IPS-20b (cell line): ENCODE results near the gene FBLN1.
"Not testable (repeated sequence)": the region's sequence is repeated elsewhere in the genome, so short reads cannot be mapped to it uniquely, and the experiment has no call there.

Source experiments
- H3K27ac ChIP-seq: one replicate; pipeline ENCODE4 v1.5.1; 2013; ENCODE audit warnings: low read length
- H3K27me3 ChIP-seq: 2 replicates; pipeline ENCODE4 v1.6.1; 2013; ENCODE audit warnings: mild to moderate bottlenecking, low read length, inconsistent platforms; ENCODE audit not compliant: insufficient read depth
- H3K36me3 ChIP-seq: 2 replicates; pipeline ENCODE4 v1.6.1; 2013; ENCODE audit warnings: low read depth, mild to moderate bottlenecking, inconsistent platforms, low read length, moderate library complexity; ENCODE audit not compliant: insufficient read depth
- H3K4me1 ChIP-seq: 2 replicates; pipeline ENCODE4 v1.6.1; 2013; ENCODE audit warnings: mild to moderate bottlenecking, control low read depth, inconsistent platforms, low read length, moderate library complexity; ENCODE audit not compliant: insufficient read depth
- H3K4me3 ChIP-seq: 2 replicates; pipeline ENCODE4 v1.5.1; 2013; ENCODE audit warnings: mild to moderate bottlenecking, low read length, inconsistent platforms
- H3K9ac ChIP-seq: 2 replicates; pipeline ENCODE4 v1.6.1; 2013; ENCODE audit warnings: low read depth, mild to moderate bottlenecking, inconsistent platforms, low read length, moderate library complexity
- H3K9me3 ChIP-seq: 2 replicates; pipeline ENCODE4 v1.6.1; 2013; ENCODE audit warnings: mild to moderate bottlenecking, low read depth, low read length, inconsistent platforms; ENCODE audit not compliant: insufficient read depth

Gene FBLN1

GRCh38 chr22:45620706-45621105 lies 118.0 kb downstream of the FBLN1 start:
- Histone ChIP-seq H3K9me3 (no peaks in the 10 kb centered on the region), H3K27ac (no peak overlapping the region), H3K27me3 (no peaks in the 10 kb centered on the region; the same call in 1 of the 2 replicates), H3K36me3 (no peaks in the 10 kb centered on the region), H3K4me3 (no peak overlapping the region), H3K9ac (no peak overlapping the region), H3K4me1 (no peaks in the 10 kb centered on the region)

- no peak overlapping the region for H3K9ac ChIP-seq
- H3K9me3 ChIP-seq = no peaks in the 10 kb centered on the region
- no peaks in the 10 kb centered on the region for H3K36me3 ChIP-seq
- H3K27ac ChIP-seq = no peak overlapping the region
- no peaks in the 10 kb centered on the region for H3K4me1 ChIP-seq
- no peak overlapping the region for H3K4me3 ChIP-seq
- no peaks in the 10 kb centered on the region; the same call in 1 of the 2 replicates for H3K27me3 ChIP-seq
These were observed 119.3 kb downstream of the FBLN1 start for GRCh38 chr22:45621836-45622600.

GRCh38 chr22:45623464-45624145 lies 120.9 kb downstream of the FBLN1 start:
- H3K9ac ChIP-seq, H3K9me3 ChIP-seq, H3K27me3 ChIP-seq, H3K4me1 ChIP-seq, H3K4me3 ChIP-seq, H3K27ac ChIP-seq, H3K36me3 ChIP-seq: not testable (repeated sequence)

GRCh38 chr22:45626198-45626651 lies 123.5 kb downstream of the FBLN1 start:
- H3K9me3 ChIP-seq = no peaks in the 10 kb centered on the region
- H3K4me1 ChIP-seq = peaks cover 3% of the 10 kb centered on the region; the same call in 1 of the 2 replicates
- H3K9ac ChIP-seq = no peak overlapping the region
- H3K27me3 ChIP-seq = no peaks in the 10 kb centered on the region; the same call in 1 of the 2 replicates
- H3K27ac ChIP-seq = no peak overlapping the region
- H3K36me3 ChIP-seq = no peaks in the 10 kb centered on the region
- no peak overlapping the region for H3K4me3 ChIP-seq

- Histone ChIP-seq H3K36me3 (no peaks in the 10 kb centered on the region), H3K4me1 (peaks cover 10% of the 10 kb centered on the region; the same call in 1 of the 2 replicates), H3K4me3 (no peak overlapping the region), H3K9me3 (no peaks in the 10 kb centered on the region), H3K9ac (no peak overlapping the region), H3K27ac (no peak overlapping the region), H3K27me3 (0 out of 2 replicates have a peak, but pooled peaks cover 4% of the 10 kb centered on the region)
These were observed 125.0 kb downstream of the FBLN1 start for GRCh38 chr22:45627489-45628233.

GRCh38 chr22:45628515-45628914 lies 125.8 kb downstream of the FBLN1 start:
- Histone ChIP-seq H3K36me3 (no peaks in the 10 kb centered on the region), H3K9ac (no peak overlapping the region), H3K27ac (no peak overlapping the region), H3K27me3 (0 out of 2 replicates have a peak, but pooled peaks cover 4% of the 10 kb centered on the region), H3K4me3 (no peak overlapping the region), H3K9me3 (no peaks in the 10 kb centered on the region), H3K4me1 (peaks cover 17% of the 10 kb centered on the region; the same call in 1 of the 2 replicates)

- Histone ChIP-seq H3K4me1 (peaks cover 17% of the 10 kb centered on the region; the same call in 1 of the 2 replicates), H3K36me3 (no peaks in the 10 kb centered on the region), H3K27me3 (0 out of 2 replicates have a peak, but pooled peaks cover 4% of the 10 kb centered on the region), H3K27ac (no peak overlapping the region), H3K4me3 (no peak overlapping the region), H3K9ac (no peak overlapping the region), H3K9me3 (no peaks in the 10 kb centered on the region)
These were observed 126.9 kb downstream of the FBLN1 start for GRCh38 chr22:45629469-45630089.

- Histone ChIP-seq H3K4me3 (no peak overlapping the region), H3K4me1 (peaks cover 17% of the 10 kb centered on the region; the same call in 1 of the 2 replicates), H3K27me3 (0 out of 2 replicates have a peak, but pooled peaks cover 4% of the 10 kb centered on the region), H3K27ac (no peak overlapping the region), H3K9me3 (no peaks in the 10 kb centered on the region), H3K36me3 (no peaks in the 10 kb centered on the region), H3K9ac (no peak overlapping the region)
These were observed 127.8 kb downstream of the FBLN1 start for GRCh38 chr22:45630436-45630835.

- H3K4me3 ChIP-seq = no peak overlapping the region; the same call in 1 of the 2 replicates
- no peaks in the 10 kb centered on the region for H3K9me3 ChIP-seq
- 0 out of 2 replicates have a peak, but pooled peaks cover 4% of the 10 kb centered on the region for H3K27me3 ChIP-seq
- H3K4me1 ChIP-seq = peaks cover 17% of the 10 kb centered on the region; the same call in 1 of the 2 replicates
- H3K36me3 ChIP-seq = no peaks in the 10 kb centered on the region
- no peak overlapping the region for H3K27ac ChIP-seq
- H3K9ac ChIP-seq = no peak overlapping the region
These were observed 128.6 kb downstream of the FBLN1 start for GRCh38 chr22:45631140-45631840.

- H3K9me3 ChIP-seq = no peaks in the 10 kb centered on the region
- H3K27me3 ChIP-seq = 0 out of 2 replicates have a peak, but pooled peaks cover 4% of the 10 kb centered on the region
- H3K27ac ChIP-seq = no peak overlapping the region
- H3K4me3 ChIP-seq = no peak overlapping the region
- peaks cover 17% of the 10 kb centered on the region; the same call in 1 of the 2 replicates for H3K4me1 ChIP-seq
- H3K9ac ChIP-seq = no peak overlapping the region
- H3K36me3 ChIP-seq = no peaks in the 10 kb centered on the region
These were observed 129.2 kb downstream of the FBLN1 start for GRCh38 chr22:45631841-45632238.
